PC-9 (cell line): ENCODE measurements around the gene PTPRD. TPM values are rescaled to one million over a fixed set of nuclear protein-coding genes. Genes with fewer than 3 reads are reported as not detected.

Source experiments
- BruUV-seq: library from RNA; stranded (reverse); fragments of 400-500 nt; replicated peaks from 2 replicates; lab custom pipeline; 2021; lab: Mats Ljungman, UMichigan
- CTCF ChIA-PET: fragments of 300-600 bp; sonication (Branson Sonifier 250); formaldehyde crosslinking; loops from one replicate; lab custom pipeline; 2022; ENCODE audit warnings: antibody characterized with exemption; lab: Charles Lee
- POLR2A ChIA-PET: fragments of 300-600 bp; sonication (Branson Sonifier 250); formaldehyde crosslinking; loops from one replicate; lab custom pipeline; 2022; ENCODE audit warnings: antibody characterized with exemption; ENCODE audit not compliant: unreplicated experiment; lab: Charles Lee
- DNase-seq, 2 experiments: peaks; one replicate each; pipeline versions ENCODE4 v3.0.0 to v3.0.0-alpha.2; 2015 to 2022; ENCODE audit warnings: mixed read lengths in 1 of 2
- H2AFZ ChIP-seq: fragments of 200-600 bp; sonication (generic); 2 replicates; pipeline ENCODE4 v1.8.1; 2017; ENCODE audit warnings: antibody characterized with exemption
- H3F3A ChIP-seq: fragments of 200-600 bp; sonication (generic); 2 replicates; pipeline ENCODE4 v1.8.1; 2017; ENCODE audit warnings: antibody characterized with exemption, mild to moderate bottlenecking, low read depth; ENCODE audit not compliant: insufficient read depth
- H3K27ac ChIP-seq: fragments of 200-600 bp; sonication (generic); 2 replicates; pipeline ENCODE4 v1.6.1; 2016; ENCODE audit warnings: mixed run types
- H3K27me3 ChIP-seq: fragments of 200-600 bp; sonication (generic); 2 replicates; pipeline ENCODE4 v1.6.1; 2016; ENCODE audit warnings: low read depth, mixed run types; ENCODE audit not compliant: insufficient read depth
- H3K36me3 ChIP-seq: fragments of 200-600 bp; sonication (generic); 2 replicates; pipeline ENCODE4 v1.6.1; 2016; ENCODE audit warnings: low read depth, mixed run types
- H3K4me1 ChIP-seq: fragments of 200-600 bp; sonication (generic); replicated peaks from 2 replicates; pipeline ENCODE4 v1.6.1; 2016; ENCODE audit warnings: mixed run types; ENCODE audit not compliant: insufficient read depth
- H3K4me2 ChIP-seq: fragments of 200-600 bp; sonication (generic); 2 replicates; pipeline ENCODE4 v1.6.1; 2017; ENCODE audit warnings: mixed run types
- H3K4me3 ChIP-seq: fragments of 200-600 bp; sonication (generic); 2 replicates; pipeline ENCODE4 v1.6.1; 2016; ENCODE audit warnings: mixed run types
- H3K79me2 ChIP-seq: fragments of 200-600 bp; sonication (generic); 2 replicates; pipeline ENCODE4 v1.6.1; 2017; ENCODE audit warnings: low read depth, mixed run types
- H3K9me2 ChIP-seq: fragments of 200-600 bp; sonication (generic); 2 replicates; pipeline ENCODE4 v1.8.1; 2017; ENCODE audit warnings: mild to moderate bottlenecking; ENCODE audit not compliant: insufficient read depth
- H3K9me3 ChIP-seq: fragments of 200-600 bp; sonication (generic); 2 replicates; pipeline ENCODE4 v1.8.1; 2016; ENCODE audit warnings: low read depth; ENCODE audit not compliant: insufficient read depth
- H4K20me1 ChIP-seq: fragments of 200-600 bp; sonication (generic); 2 replicates; pipeline ENCODE4 v1.8.1; 2017; ENCODE audit not compliant: insufficient read depth
- EZH2 ChIP-seq: fragments of 200-600 bp; sonication (generic); IDR thresholded peaks from 2 replicates; pipeline ENCODE4 v1.8.0; 2017; ENCODE audit warnings: antibody characterized with exemption, low read depth
- intact Hi-C: fragments of 100-400 bp; cut with micrococcal nuclease; formaldehyde crosslinking; loops from one replicate; pipeline ENCODE4 v1.10.0; 2022; ENCODE audit not compliant: unreplicated experiment
- total RNA-seq: library from RNA; stranded (reverse); gene quantifications from 2 replicates; pipeline ENCODE4 v1.2.3, GENCODE V29; 2021
- TF ChIP-seq, protein P1 (sequence below): fragments of 200-600 bp; sonication (generic); conservative IDR thresholded peaks from 2 replicates; pipeline ENCODE4 v1.6.1; 2017; ENCODE audit warnings: mixed run types, antibody characterized with exemption, mild to moderate bottlenecking, moderate library complexity

PTPRD gene
- total RNA-seq, 1 experiment from 2014 or later, result not detected

- H3K9me2 ChIP-seq, result no peaks in the 10 kb centered on the region
- no peak for DNase-seq
- TF ChIP-seq EZH2, result no peak
- TF ChIP-seq, protein P1, sequence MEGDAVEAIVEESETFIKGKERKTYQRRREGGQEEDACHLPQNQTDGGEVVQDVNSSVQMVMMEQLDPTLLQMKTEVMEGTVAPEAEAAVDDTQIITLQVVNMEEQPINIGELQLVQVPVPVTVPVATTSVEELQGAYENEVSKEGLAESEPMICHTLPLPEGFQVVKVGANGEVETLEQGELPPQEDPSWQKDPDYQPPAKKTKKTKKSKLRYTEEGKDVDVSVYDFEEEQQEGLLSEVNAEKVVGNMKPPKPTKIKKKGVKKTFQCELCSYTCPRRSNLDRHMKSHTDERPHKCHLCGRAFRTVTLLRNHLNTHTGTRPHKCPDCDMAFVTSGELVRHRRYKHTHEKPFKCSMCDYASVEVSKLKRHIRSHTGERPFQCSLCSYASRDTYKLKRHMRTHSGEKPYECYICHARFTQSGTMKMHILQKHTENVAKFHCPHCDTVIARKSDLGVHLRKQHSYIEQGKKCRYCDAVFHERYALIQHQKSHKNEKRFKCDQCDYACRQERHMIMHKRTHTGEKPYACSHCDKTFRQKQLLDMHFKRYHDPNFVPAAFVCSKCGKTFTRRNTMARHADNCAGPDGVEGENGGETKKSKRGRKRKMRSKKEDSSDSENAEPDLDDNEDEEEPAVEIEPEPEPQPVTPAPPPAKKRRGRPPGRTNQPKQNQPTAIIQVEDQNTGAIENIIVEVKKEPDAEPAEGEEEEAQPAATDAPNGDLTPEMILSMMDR, result no peak
- ChIA-PET CTCF (no interaction called here), POLR2A (no interaction called here)
- no peak overlapping the region for H3K27ac ChIP-seq
- intact Hi-C loops, result no loop called here
- no TSS peak for BruUV-seq
- H3K27me3 ChIP-seq, result no peaks in the 10 kb centered on the region
- no peak overlapping the region for H3K4me3 ChIP-seq
- no peak overlapping the region for H3K4me2 ChIP-seq
- H3K9me3 ChIP-seq, result no peaks in the 10 kb centered on the region
- no peaks in the 10 kb centered on the region for H3K36me3 ChIP-seq
- H3F3A ChIP-seq, result no peaks in the 10 kb centered on the region
- no peaks in the 10 kb centered on the region for H3K79me2 ChIP-seq
- no peak overlapping the region for H2AFZ ChIP-seq
- no peaks in the 10 kb centered on the region for H3K4me1 ChIP-seq
- H4K20me1 ChIP-seq, result no peaks in the 10 kb centered on the region
These were observed 1796.9 kb downstream of the PTPRD start for GRCh38 chr9:8815931-8816330.

- H3K9me3 ChIP-seq, result no peaks in the 10 kb centered on the region
- H4K20me1 ChIP-seq, result no peaks in the 10 kb centered on the region
- H2AFZ ChIP-seq, result no peak overlapping the region
- H3K9me2 ChIP-seq, result no peaks in the 10 kb centered on the region
- intact Hi-C loops, result no loop called here
- no peaks in the 10 kb centered on the region for H3K4me1 ChIP-seq
- no peaks in the 10 kb centered on the region for H3F3A ChIP-seq
- TF ChIP-seq, protein P1, result no peak
- no peak for TF ChIP-seq EZH2
- no TSS peak for BruUV-seq
- no peaks in the 10 kb centered on the region for H3K79me2 ChIP-seq
- H3K27me3 ChIP-seq, result no peaks in the 10 kb centered on the region
- no peak overlapping the region for H3K4me2 ChIP-seq
- ChIA-PET POLR2A (no interaction called here), CTCF (no interaction called here)
- no peak for DNase-seq
- H3K4me3 ChIP-seq, result no peak overlapping the region
- H3K27ac ChIP-seq, result no peak overlapping the region
- H3K36me3 ChIP-seq, result no peaks in the 10 kb centered on the region
These were observed 1797.6 kb downstream of the PTPRD start for GRCh38 chr9:8815219-8815618.

- POLR2A ChIA-PET, result no interaction called here
- no peaks in the 10 kb centered on the region for H4K20me1 ChIP-seq
- intact Hi-C loops, result no loop called here
- BruUV-seq, result no TSS peak
- CTCF ChIA-PET, result no interaction called here
- H3K9me2 ChIP-seq, result no peaks in the 10 kb centered on the region
- H3K27me3 ChIP-seq, result no peaks in the 10 kb centered on the region
- no peaks in the 10 kb centered on the region for H3K36me3 ChIP-seq
- no peak overlapping the region for H3K4me3 ChIP-seq
- H3K4me2 ChIP-seq, result no peak overlapping the region
- no peaks in the 10 kb centered on the region for H3K9me3 ChIP-seq
- TF ChIP-seq EZH2, result no peak
- TF ChIP-seq, protein P1, result no peak
- DNase-seq, result no peak
- no peaks in the 10 kb centered on the region for H3K4me1 ChIP-seq
- no peaks in the 10 kb centered on the region for H3F3A ChIP-seq
- no peak overlapping the region for H3K27ac ChIP-seq
- no peak overlapping the region for H2AFZ ChIP-seq
- H3K79me2 ChIP-seq, result no peaks in the 10 kb centered on the region
These were observed 1799.9 kb downstream of the PTPRD start for GRCh38 chr9:8812888-8813287.
